Measurements from ENCODE around the gene USP6NL. TPM values are rescaled to one million over a fixed set of nuclear protein-coding genes. Genes with fewer than 3 reads are reported as not detected.
A peak's percentile ranks its signal among the peaks of the same experiment; 100 is the strongest.

USP6NL gene
- total RNA-seq, 1 experiment from 2014 or later = 24.6 TPM

DNA sequence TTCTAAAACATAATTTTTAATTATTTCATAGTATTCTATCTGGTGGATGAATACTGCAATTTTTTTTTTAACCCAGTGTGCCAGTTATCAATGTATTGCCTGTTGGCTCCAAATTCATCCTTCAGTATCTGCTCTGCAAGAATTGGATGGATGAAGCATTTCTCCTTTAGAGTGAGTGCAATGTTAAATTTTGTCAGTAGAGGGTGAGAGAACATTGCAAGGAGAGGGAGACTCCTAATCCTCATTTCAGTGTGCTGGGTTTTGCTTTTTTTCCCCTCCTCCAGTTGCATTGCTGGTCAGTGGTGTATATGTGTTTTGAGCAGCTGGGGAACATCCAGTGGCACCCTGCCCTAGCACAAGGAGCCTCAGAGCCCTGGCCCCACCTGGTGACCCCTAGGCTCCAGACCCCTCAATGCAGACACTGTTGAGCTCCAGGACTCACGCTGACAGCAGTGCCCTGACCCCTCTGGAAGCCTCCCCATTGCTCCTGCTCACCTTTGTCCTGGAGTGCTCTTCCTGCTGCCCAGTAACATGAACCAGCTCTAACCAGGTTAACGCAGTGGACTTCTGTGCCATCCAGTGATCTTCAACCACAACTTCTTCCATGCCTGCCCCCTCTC is 199.4 kb downstream of the USP6NL start:
- H3K9ac ChIP-seq (ENCODE audit: low read length) = no peak overlapping the region
- H3K9me3 ChIP-seq (ENCODE audit: control insufficient read depth in 1 of 2, insufficient read depth in 1 of 2, low read depth in 1 of 2, low read length in 2 of 2) = no peaks in the 10 kb centered on the region
- intact Hi-C loops (cut with micrococcal nuclease) = no loop called here
- DNase-seq (ENCODE audit: low read depth, low spot score) (no peak), ATAC-seq (peak; percentile 66; the same call in 1 of the 2 replicates)
- CTCF ChIA-PET = interaction anchor here (1.2 to 1.9 kb wide), 2 partner anchors 12 to 345 kb away, joined by 3 to 4 read pairs; no protein-coding TSS in a partner anchor
- TF ChIP-seq RAD21 (IDR thresholded peaks at IDR 0.05; ENCODE audit: low read depth) (peak; percentile 45), EZH2 (IDR thresholded peaks at IDR 0.05) (no peak)
- TF ChIP-seq, protein P1, sequence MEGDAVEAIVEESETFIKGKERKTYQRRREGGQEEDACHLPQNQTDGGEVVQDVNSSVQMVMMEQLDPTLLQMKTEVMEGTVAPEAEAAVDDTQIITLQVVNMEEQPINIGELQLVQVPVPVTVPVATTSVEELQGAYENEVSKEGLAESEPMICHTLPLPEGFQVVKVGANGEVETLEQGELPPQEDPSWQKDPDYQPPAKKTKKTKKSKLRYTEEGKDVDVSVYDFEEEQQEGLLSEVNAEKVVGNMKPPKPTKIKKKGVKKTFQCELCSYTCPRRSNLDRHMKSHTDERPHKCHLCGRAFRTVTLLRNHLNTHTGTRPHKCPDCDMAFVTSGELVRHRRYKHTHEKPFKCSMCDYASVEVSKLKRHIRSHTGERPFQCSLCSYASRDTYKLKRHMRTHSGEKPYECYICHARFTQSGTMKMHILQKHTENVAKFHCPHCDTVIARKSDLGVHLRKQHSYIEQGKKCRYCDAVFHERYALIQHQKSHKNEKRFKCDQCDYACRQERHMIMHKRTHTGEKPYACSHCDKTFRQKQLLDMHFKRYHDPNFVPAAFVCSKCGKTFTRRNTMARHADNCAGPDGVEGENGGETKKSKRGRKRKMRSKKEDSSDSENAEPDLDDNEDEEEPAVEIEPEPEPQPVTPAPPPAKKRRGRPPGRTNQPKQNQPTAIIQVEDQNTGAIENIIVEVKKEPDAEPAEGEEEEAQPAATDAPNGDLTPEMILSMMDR (IDR thresholded peaks at IDR 0.05 in 2 of 3, conservative IDR thresholded peaks at IDR 0.05 in 1 of 3; ENCODE audit: borderline replicate concordance in 1 of 3, insufficient read depth in 1 of 3, low read depth in 2 of 3, low read length in 2 of 3) = peak; percentile 7 to 39 (median 28); a peak in 3 of 6 replicates
- no peak overlapping the region for H3K27ac ChIP-seq (ENCODE audit: low read depth, low read length)
- H3K4me2 ChIP-seq (ENCODE audit: low read length) = no peak overlapping the region
- RAD21 ChIA-PET (ENCODE audit: low non-redundant PET in 1 of 2, low total read pairs in 2 of 2, uncharacterized antibody in 2 of 2, unreplicated experiment in 2 of 2) = no interaction called here
- H3K9me2 ChIP-seq (ENCODE audit: insufficient read depth) = no peaks in the 10 kb centered on the region
- BruUV-seq (replicated peaks) = no TSS peak
- no peaks in the 10 kb centered on the region for H3K36me3 ChIP-seq (ENCODE audit: control insufficient read depth in 1 of 2, insufficient read depth in 2 of 2, low read length in 2 of 2)
- H3K4me1 ChIP-seq (ENCODE audit: control insufficient read depth in 1 of 2, insufficient read depth in 2 of 2, low read length in 2 of 2) = no peaks in the 10 kb centered on the region
- POLR2A ChIA-PET = no interaction called here
- no peak overlapping the region for H3K4me3 ChIP-seq (replicated peaks in 1 of 2; ENCODE audit: low read depth in 1 of 2, low read length in 2 of 2)
- no peaks in the 10 kb centered on the region for H4K20me1 ChIP-seq (ENCODE audit: insufficient read depth)
- no peak overlapping the region for H2AFZ ChIP-seq (ENCODE audit: low read depth, low read length, poor library complexity, severe bottlenecking)
- peaks cover 15% of the 10 kb centered on the region; the same call in 1 of the 2 replicates for H3K27me3 ChIP-seq (ENCODE audit: insufficient read depth, low read length)
- H3K79me2 ChIP-seq (ENCODE audit: insufficient read depth, low read length) = no peaks in the 10 kb centered on the region

DNA sequence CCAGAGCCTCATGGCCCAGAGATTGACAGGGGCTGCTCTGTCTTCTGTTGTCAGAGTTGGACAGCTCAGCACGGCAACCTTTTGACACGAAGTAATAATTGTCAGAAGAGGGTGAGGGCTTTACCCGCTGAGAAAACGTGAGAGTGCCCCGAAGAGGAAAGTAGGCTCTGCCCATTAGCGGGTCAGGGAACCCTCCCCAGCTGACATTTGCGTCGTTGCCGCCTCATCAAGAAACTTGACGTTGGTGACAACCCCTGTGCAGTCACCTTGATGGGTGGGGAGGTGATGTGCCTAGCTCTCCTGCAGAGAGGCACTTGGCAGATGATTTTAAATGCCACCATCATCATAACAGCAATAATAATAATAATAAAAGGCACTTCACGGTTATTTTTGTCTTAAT is 202.1 kb downstream of the USP6NL start:
- ChIA-PET RAD21 (ENCODE audit: low non-redundant PET in 1 of 2, low total read pairs in 2 of 2, uncharacterized antibody in 2 of 2, unreplicated experiment in 2 of 2) (no interaction called here), CTCF (no interaction called here), POLR2A (no interaction called here)
- H3K9ac ChIP-seq (ENCODE audit: low read length) = no peak overlapping the region
- TF ChIP-seq EGR1 (IDR thresholded peaks at IDR 0.05; ENCODE audit: low read depth) (no peak), ZNF274 (IDR thresholded peaks at IDR 0.05; ENCODE audit: low read depth, low read length) (no peak), YY1 (IDR thresholded peaks at IDR 0.05; ENCODE audit: extremely low read depth, insufficient replicate concordance, low read depth, low read length) (no peak), ZFX (IDR thresholded peaks at IDR 0.05) (no peak)
- no peak for DNase-seq (ENCODE audit: low read depth, low spot score)
- no TSS peak for BruUV-seq (replicated peaks)
- no peaks in the 10 kb centered on the region for H3K36me3 ChIP-seq (ENCODE audit: control insufficient read depth in 1 of 2, insufficient read depth in 2 of 2, low read length in 2 of 2)
- H3K9me2 ChIP-seq (ENCODE audit: insufficient read depth) = no peaks in the 10 kb centered on the region
- no peaks in the 10 kb centered on the region for H4K20me1 ChIP-seq (ENCODE audit: insufficient read depth)
- H3K4me1 ChIP-seq (ENCODE audit: control insufficient read depth in 1 of 2, insufficient read depth in 2 of 2, low read length in 2 of 2) = no peaks in the 10 kb centered on the region
- H3K4me2 ChIP-seq (ENCODE audit: low read length) = no peak overlapping the region
- intact Hi-C loops (cut with micrococcal nuclease) = no loop called here
- H3K79me2 ChIP-seq (ENCODE audit: insufficient read depth, low read length) = no peaks in the 10 kb centered on the region
- H3K27ac ChIP-seq (ENCODE audit: low read depth, low read length) = no peak overlapping the region
- H2AFZ ChIP-seq (ENCODE audit: low read depth, low read length, poor library complexity, severe bottlenecking) = no peak overlapping the region
- no peak overlapping the region for H3K4me3 ChIP-seq (replicated peaks in 1 of 2; ENCODE audit: low read depth in 1 of 2, low read length in 2 of 2)
- no peaks in the 10 kb centered on the region for H3K9me3 ChIP-seq (ENCODE audit: control insufficient read depth in 1 of 2, insufficient read depth in 1 of 2, low read depth in 1 of 2, low read length in 2 of 2)
- peaks cover 15% of the 10 kb centered on the region; the same call in 1 of the 2 replicates for H3K27me3 ChIP-seq (ENCODE audit: insufficient read depth, low read length)
- ATAC-seq = no peak
